ENCODE results near the gene MMP21. TPM values are rescaled to one million over a fixed set of nuclear protein-coding genes. Genes with fewer than 3 reads are reported as not detected.

Gene MMP21
- total RNA-seq, 1 experiment from 2014 or later = not detected

DNA sequence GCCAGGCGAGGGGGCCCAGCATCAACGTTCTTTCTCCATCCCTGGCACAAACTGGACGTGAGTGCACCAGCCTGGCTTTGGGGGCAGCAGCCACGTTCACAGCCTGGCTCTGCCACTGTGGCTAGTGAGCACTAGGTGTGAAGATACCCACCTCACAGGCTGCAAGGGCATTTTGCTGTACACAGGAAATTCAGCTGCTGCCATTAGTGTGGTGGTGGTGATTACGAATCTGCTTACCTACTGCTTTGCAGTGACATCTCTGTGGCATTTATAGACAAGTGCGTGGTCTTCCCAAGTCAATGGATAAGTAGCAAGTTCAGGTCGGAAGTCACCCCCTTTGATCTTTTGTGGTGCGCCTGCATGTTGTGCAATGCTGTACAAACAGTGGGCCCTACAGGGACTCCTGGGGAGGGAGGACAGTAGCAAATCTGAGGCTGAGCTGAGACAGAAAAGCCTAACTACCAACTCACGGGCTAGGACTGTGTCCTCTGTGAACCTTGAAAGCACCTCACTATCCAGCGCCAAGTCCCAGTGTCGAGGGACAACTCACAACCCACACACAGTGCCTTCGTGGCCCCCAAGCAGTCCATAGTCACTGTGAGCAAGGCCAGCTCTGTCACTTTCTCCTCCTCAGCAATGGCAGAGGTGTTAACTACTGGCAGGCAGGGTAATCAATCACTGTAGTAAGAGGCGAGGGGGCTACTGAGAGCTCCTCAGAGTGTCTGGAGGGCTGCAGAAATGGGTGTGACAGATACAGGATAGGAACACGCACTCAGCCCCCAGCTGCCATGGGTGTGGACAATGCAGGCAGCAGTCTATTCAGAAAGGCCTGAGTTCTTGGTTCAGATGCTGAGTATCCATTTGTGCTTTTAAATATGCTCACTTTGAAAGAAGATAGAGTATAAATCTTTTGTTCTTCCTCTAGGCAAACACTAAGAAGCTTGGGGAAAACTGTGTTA, 17.0 kb upstream of the MMP21 start:
- no peaks in the 10 kb centered on the region for H3K4me1 Mint-ChIP-seq
- Histone ChIP-seq H2AFZ (ENCODE audit: low read length) (no peak overlapping the region), H4K20me1 (ENCODE audit: control insufficient read depth, insufficient read depth, insufficient read length) (no peaks in the 10 kb centered on the region), H3K23me2 (ENCODE audit: insufficient read length, low read depth, low read length, poor library complexity, severe bottlenecking) (no peaks in the 10 kb centered on the region), H2BK12ac (ENCODE audit: insufficient read length, low read depth, low read length) (no peak overlapping the region), H2BK20ac (ENCODE audit: low read depth, low read length, poor library complexity, severe bottlenecking) (no peak overlapping the region), H3K4ac (ENCODE audit: low read depth, low read length) (no peak overlapping the region), H3K23ac (ENCODE audit: insufficient read length, low read depth, low read length) (no peak overlapping the region), H3K9ac (ENCODE audit: extremely low read depth, insufficient read length, low read length) (no peak overlapping the region), H4K91ac (ENCODE audit: insufficient read length, low read depth, low read length) (no peak overlapping the region), H3K79me2 (ENCODE audit: insufficient read depth, low read length) (no peaks in the 10 kb centered on the region), H3K9me3 (ENCODE audit: control insufficient read depth, low read depth, low read length) (no peaks in the 10 kb centered on the region), H2BK120ac (ENCODE audit: low read depth, low read length, poor library complexity, severe bottlenecking) (no peak overlapping the region), H2AK5ac (ENCODE audit: insufficient read length, low read length) (no peak overlapping the region), H2BK15ac (ENCODE audit: low read depth, low read length) (no peak overlapping the region), H3K27ac (ENCODE audit: insufficient read length, low read depth, low read length) (no peak overlapping the region), H4K8ac (replicated peaks; ENCODE audit: insufficient read length, low read depth, low read length) (no peak overlapping the region), H3T11ph (ENCODE audit: low read length) (no peak overlapping the region), H3K4me2 (ENCODE audit: insufficient read depth, insufficient read length, low read length) (no peak overlapping the region), H3K14ac (ENCODE audit: insufficient read depth, low read length) (no peak overlapping the region), H4K5ac (ENCODE audit: insufficient read length, low read depth, low read length) (no peak overlapping the region), H3K18ac (ENCODE audit: insufficient read length, low read depth, low read length) (no peak overlapping the region), H3K79me1 (ENCODE audit: insufficient read depth, low read depth, low read length, poor library complexity, severe bottlenecking) (no peaks in the 10 kb centered on the region), H2BK5ac (ENCODE audit: insufficient read length, low read length) (no peak overlapping the region), H3K56ac (ENCODE audit: insufficient read length, low read depth, low read length) (no peak overlapping the region), H3K27me3 (ENCODE audit: insufficient read depth, low read length) (no peaks in the 10 kb centered on the region), H3K4me1 (ENCODE audit: insufficient read depth, low read length) (no peaks in the 10 kb centered on the region)
- TF ChIP-seq, protein P1, sequence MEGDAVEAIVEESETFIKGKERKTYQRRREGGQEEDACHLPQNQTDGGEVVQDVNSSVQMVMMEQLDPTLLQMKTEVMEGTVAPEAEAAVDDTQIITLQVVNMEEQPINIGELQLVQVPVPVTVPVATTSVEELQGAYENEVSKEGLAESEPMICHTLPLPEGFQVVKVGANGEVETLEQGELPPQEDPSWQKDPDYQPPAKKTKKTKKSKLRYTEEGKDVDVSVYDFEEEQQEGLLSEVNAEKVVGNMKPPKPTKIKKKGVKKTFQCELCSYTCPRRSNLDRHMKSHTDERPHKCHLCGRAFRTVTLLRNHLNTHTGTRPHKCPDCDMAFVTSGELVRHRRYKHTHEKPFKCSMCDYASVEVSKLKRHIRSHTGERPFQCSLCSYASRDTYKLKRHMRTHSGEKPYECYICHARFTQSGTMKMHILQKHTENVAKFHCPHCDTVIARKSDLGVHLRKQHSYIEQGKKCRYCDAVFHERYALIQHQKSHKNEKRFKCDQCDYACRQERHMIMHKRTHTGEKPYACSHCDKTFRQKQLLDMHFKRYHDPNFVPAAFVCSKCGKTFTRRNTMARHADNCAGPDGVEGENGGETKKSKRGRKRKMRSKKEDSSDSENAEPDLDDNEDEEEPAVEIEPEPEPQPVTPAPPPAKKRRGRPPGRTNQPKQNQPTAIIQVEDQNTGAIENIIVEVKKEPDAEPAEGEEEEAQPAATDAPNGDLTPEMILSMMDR (conservative IDR thresholded peaks at IDR 0.05) = no peak
- DNase-seq = no peak
- WGBS (ENCODE audit: extremely low coverage, insufficient read length, low lambda C conversion rate) = no CpG with 5 or more reads among the region's 14 CpGs
- H3K4me3 Mint-ChIP-seq = no peak overlapping the region
- no peak overlapping the region for H3K27ac Mint-ChIP-seq
- no peaks in the 10 kb centered on the region for H3K9me3 Mint-ChIP-seq
- H3K27me3 Mint-ChIP-seq (ENCODE audit: low read depth) = no peaks in the 10 kb centered on the region
- peaks cover 3 to 26% (median 25%) of the 10 kb centered on the region in 3 experiments; a peak in 6 of 7 replicates for H3K36me3 Mint-ChIP-seq (ENCODE audit: insufficient read depth in 1 of 3, low read depth in 3 of 3)

Measured in H9 (cell line).